GM12878 (cell line): ENCODE results near the gene ME3. TPM values are rescaled to one million over a fixed set of nuclear protein-coding genes. Genes with fewer than 3 reads are reported as not detected.

Experiments
- ATAC-seq: fragments of 200-7000 bp; cut with Tn5 transposase; 3 replicates; pipeline ENCODE4 v1.9.1; 2020; ENCODE audit warnings: mild to moderate bottlenecking, moderate library complexity
- BruUV-seq: library from RNA; stranded (reverse); fragments of 400-500 nt; replicated peaks from 2 replicates; lab custom pipeline; 2021; lab: Mats Ljungman, UMichigan
- CTCF ChIA-PET: fragments of 300-600 bp; sonication (Branson Sonifier 250); formaldehyde crosslinking; extraction: SDS; loops from one replicate; lab custom pipeline; 2021; ENCODE audit warnings: inconsistent platforms; lab: Yijun Ruan, JAX
- POLR2A ChIA-PET: fragments of 350-600 bp; formaldehyde crosslinking; extraction: SDS; loops from one replicate; lab custom pipeline; 2021; ENCODE audit warnings: inconsistent platforms; lab: Charles Lee
- RAD21 ChIA-PET: fragments of 300-600 bp; sonication (Branson Sonifier 250); formaldehyde crosslinking; loops from one replicate; lab custom pipeline; 2023; ENCODE audit warnings: antibody characterized with exemption; ENCODE audit not compliant: unreplicated experiment; lab: Charles Lee
- SMC1A ChIA-PET: fragments of 300-600 bp; sonication (Branson Sonifier 250); formaldehyde crosslinking; loops from one replicate; lab custom pipeline; 2023; ENCODE audit not compliant: unreplicated experiment, uncharacterized antibody; lab: Charles Lee
- DNase-seq: peaks from one replicate; pipeline ENCODE4 v3.0.0-alpha.2; 2011; ENCODE audit warnings: low read depth, low spot score
- FAIRE-seq: peaks from 3 replicates; lab custom pipeline; 2011; peaks lifted over from hg19 to GRCh38; lab: Jason Lieb, UNC
- H2AFZ ChIP-seq: 2 replicates; pipeline ENCODE4 v1.6.0; 2011; ENCODE audit warnings: low read depth, low read length, control low read depth; ENCODE audit not compliant: control insufficient read depth
- H3K27ac ChIP-seq: 2 replicates; pipeline ENCODE4 v1.5.1; 2011; ENCODE audit warnings: control low read depth; ENCODE audit not compliant: control insufficient read depth, insufficient read depth
- H3K27me3 ChIP-seq, 2 experiments: replicated peaks in 1 of 2; 2 replicates each; pipeline versions ENCODE4 v1.6.0 to v1.6.1; 2011; ENCODE audit warnings: low read length in 1 of 2; ENCODE audit not compliant: control insufficient read depth in 2 of 2, insufficient read depth in 2 of 2
- H3K36me3 ChIP-seq, 2 experiments: 2 replicates each; pipeline ENCODE4 v1.5.1; 2011; ENCODE audit warnings: low read length in 1 of 2; ENCODE audit not compliant: control insufficient read depth in 2 of 2, insufficient read depth in 2 of 2
- H3K4me1 ChIP-seq: 2 replicates; pipeline ENCODE4 v1.6.1; 2011; ENCODE audit warnings: mild to moderate bottlenecking, low read length, moderate library complexity, mixed read lengths; ENCODE audit not compliant: control insufficient read depth, insufficient read depth
- H3K4me2 ChIP-seq: 2 replicates; pipeline ENCODE4 v1.6.0; 2011; ENCODE audit warnings: control low read depth; ENCODE audit not compliant: control insufficient read depth, insufficient read depth
- H3K4me3 ChIP-seq: fragments of 200-600 bp; sonication (generic); 2 replicates; pipeline ENCODE4 v1.5.1; 2016
- H3K79me2 ChIP-seq: 2 replicates; pipeline ENCODE4 v1.6.0; 2011; ENCODE audit warnings: low read length; ENCODE audit not compliant: control insufficient read depth, insufficient read depth
- H3K9ac ChIP-seq: 2 replicates; pipeline ENCODE4 v1.8.0; 2011; ENCODE audit warnings: low read length, control low read depth, mixed read lengths; ENCODE audit not compliant: control insufficient read depth, insufficient read depth
- H3K9me3 ChIP-seq: replicated peaks from 3 replicates; pipeline ENCODE4 v1.5.1; 2011; ENCODE audit warnings: mild to moderate bottlenecking, low read length; ENCODE audit not compliant: control insufficient read depth, insufficient read depth
- H4K20me1 ChIP-seq: 2 replicates; pipeline ENCODE4 v1.6.0; 2011; ENCODE audit not compliant: control insufficient read depth, insufficient read depth
- CEBPZ ChIP-seq: fragments of 150-350 bp; IDR thresholded peaks from 2 replicates; pipeline ENCODE4 v1.6.1; 2016; ENCODE audit warnings: low read depth, low read length
- ESRRA ChIP-seq: IDR thresholded peaks from 2 replicates; pipeline ENCODE4 v1.6.1; 2012; ENCODE audit warnings: mild to moderate bottlenecking, low read length, improper control_type of control experiment
- ETV6 ChIP-seq, 2 experiments: fragments of 450-650 bp in 1 of 2; IDR thresholded peaks in 1 of 2; conservative IDR thresholded peaks in 1 of 2; 2 replicates each; pipeline ENCODE4 v1.6.1; 2014; ENCODE audit warnings: antibody characterized with exemption in 1 of 2, borderline replicate concordance in 1 of 2, low read depth in 1 of 2, mild to moderate bottlenecking in 1 of 2, moderate library complexity in 1 of 2
- IKZF1 ChIP-seq: fragments of 450-650 bp; conservative IDR thresholded peaks from 2 replicates; pipeline ENCODE4 v1.6.1; 2017; ENCODE audit warnings: antibody characterized with exemption, mild to moderate bottlenecking
- LARP7 ChIP-seq: fragments of 450-650 bp; IDR thresholded peaks from 2 replicates; pipeline ENCODE4 v1.6.1; 2017; ENCODE audit warnings: mild to moderate bottlenecking
- NFXL1 ChIP-seq: fragments of 450-650 bp; IDR thresholded peaks from 2 replicates; pipeline ENCODE4 v1.6.1; 2017; ENCODE audit warnings: antibody characterized with exemption, mild to moderate bottlenecking, borderline replicate concordance
- NR2C1 ChIP-seq: fragments of 450-650 bp; IDR thresholded peaks from 2 replicates; pipeline ENCODE4 v1.6.1; 2017; ENCODE audit warnings: antibody characterized with exemption, mild to moderate bottlenecking, moderate library complexity
- NR2C2 ChIP-seq: IDR thresholded peaks from 2 replicates; pipeline ENCODE4 v1.6.1; 2011; ENCODE audit warnings: borderline replicate concordance, low read depth; ENCODE audit not compliant: control insufficient read depth, insufficient read length
- NRF1 ChIP-seq: conservative IDR thresholded peaks from 2 replicates; pipeline ENCODE4 v1.6.1; 2011; ENCODE audit warnings: mild to moderate bottlenecking, low read depth, low read length, improper control_type of control experiment
- RFX5 ChIP-seq: IDR thresholded peaks from 2 replicates; pipeline ENCODE4 v1.6.1; 2011; ENCODE audit warnings: low read depth, low read length, improper control_type of control experiment
- SMARCA5 ChIP-seq: fragments of 450-650 bp; IDR thresholded peaks from 2 replicates; pipeline ENCODE4 v1.6.1; 2017; ENCODE audit warnings: mild to moderate bottlenecking
- SUPT20H ChIP-seq: IDR thresholded peaks from 2 replicates; pipeline ENCODE4 v1.6.1; 2011; ENCODE audit warnings: low read depth, mild to moderate bottlenecking, low read length, moderate library complexity, borderline replicate concordance; ENCODE audit not compliant: control insufficient read depth
- TCF7 ChIP-seq: IDR thresholded peaks from 2 replicates; pipeline ENCODE4 v1.6.1; 2014; ENCODE audit warnings: antibody characterized with exemption, borderline replicate concordance
- ZNF207 ChIP-seq: fragments of 450-650 bp; IDR thresholded peaks from 2 replicates; pipeline ENCODE4 v1.6.1; 2014; ENCODE audit warnings: antibody characterized with exemption, mild to moderate bottlenecking, borderline replicate concordance
- WGBS: methylation state at CpG from one replicate; pipeline ENCODE4 v1.1.6; 2016; ENCODE audit warnings: low lambda C conversion rate; ENCODE audit not compliant: insufficient replicate concordance, insufficient coverage; ENCODE audit errors: missing lambda C conversion rate; 5-methylcytosine and 5-hydroxymethylcytosine counted together
- in situ Hi-C: fragments of 300-500 bp; cut with MboI; formaldehyde crosslinking; loops from 9 replicates; pipeline ENCODE4 v1.14.3; 2018; ENCODE audit warnings: mixed read lengths
- intact Hi-C: fragments of 100-400 bp; cut with micrococcal nuclease; formaldehyde crosslinking; loops from one replicate; pipeline ENCODE4 v1.14.2; 2022; ENCODE audit not compliant: unreplicated experiment
- polyA plus RNA-seq, 11 experiments: library from polyadenylated mRNA; depleted of rRNA in 4 of 11; unstranded in 6 of 11; stranded (reverse) in 5 of 11; fragments of >200 nt; fragmentation: Nextera tagmentation in 4 of 11; fragmentation: Illumina TruSeq in 1 of 11; extraction: Ambion mirVana in 4 of 11; extraction: Trizol in 1 of 11; gene quantifications; 1 replicate in 1 of 11; 2 replicates in 10 of 11; pipeline versions ENCODE4 v1.2.1 to v1.2.3, GENCODE V29; 2011 to 2016; ENCODE audit warnings: inconsistent platforms in 2 of 11, missing spikeins in 2 of 11, low read depth in 1 of 11
- total RNA-seq, 4 experiments: library from RNA; depleted of rRNA in 3 of 4; stranded (reverse); fragments of >200 nt in 3 of 4; fragmentation: Illumina TruSeq in 1 of 4; extraction: Trizol in 1 of 4; gene quantifications; 2 replicates each; pipeline versions ENCODE4 v1.2.1 to v1.2.3, GENCODE V29; 2013 to 2021

ME3 gene
- total and polyA plus RNA-seq, 10 of the 15 experiments (the other 5 are each of a cell fraction or from before 2014, with no cell fraction given), result 0.06 to 0.40 (median 0.19) TPM; not detected in 2

GRCh38 chr11:86678823-86679222 lies 6.4 kb upstream of the ME3 start:
- Histone ChIP-seq H2AFZ (no peak overlapping the region), H3K27me3 (peaks cover 2% of the 10 kb centered on the region in 2 experiments; a peak in 2 of 4 replicates), H3K79me2 (no peaks in the 10 kb centered on the region), H3K4me2 (no peak overlapping the region), H3K36me3 (no peaks in the 10 kb centered on the region), H3K4me3 (no peak overlapping the region), H3K4me1 (no peaks in the 10 kb centered on the region), H4K20me1 (no peaks in the 10 kb centered on the region), H3K9me3 (no peaks in the 10 kb centered on the region), H3K27ac (no peak overlapping the region), H3K9ac (no peak overlapping the region)
- CTCF ChIA-PET, result interaction anchor here (0.5 to 1.4 kb wide), 3 partner anchors 67 to 127 kb away, joined by 3 to 5 read pairs (median 3); no protein-coding TSS in a partner anchor
- in situ Hi-C loops, result no loop called here
- SMC1A ChIA-PET, result interaction anchor here (0.9 to 2.4 kb wide), 4 partner anchors 11 to 194 kb away, joined by 3 to 7 read pairs (median 4); no protein-coding TSS in a partner anchor
- intact Hi-C loops, result no loop called here
- BruUV-seq, result no TSS peak
- POLR2A ChIA-PET, result no interaction called here
- RAD21 ChIA-PET, result interaction anchor here (1.9 kb wide), 1 partner anchor 10 kb away, joined by 5 read pairs; no protein-coding TSS in a partner anchor
- WGBS, result 60% methylated on average over 3 of the region's 3 CpGs
- DNase-seq, result no peak
- TF ChIP-seq ESRRA, result no peak
- TF ChIP-seq IKZF1, result no peak
- TF ChIP-seq ETV6 (conservative IDR thresholded peaks at IDR 0.05 in 1 of 2, IDR thresholded peaks at IDR 0.05 in 1 of 2; ENCODE audit: borderline replicate concordance in 1 of 2, low read depth in 1 of 2), result no peak
- TF ChIP-seq NR2C1, result no peak
- no peak for TF ChIP-seq NRF1
- TF ChIP-seq LARP7, result no peak
- no peak for TF ChIP-seq SUPT20H
- TF ChIP-seq NFXL1, result no peak
- TF ChIP-seq RFX5, result no peak
- no peak for TF ChIP-seq NR2C2
- TF ChIP-seq ZNF207, result no peak
- no peak for TF ChIP-seq SMARCA5
- no peak for TF ChIP-seq TCF7
- no peak for TF ChIP-seq CEBPZ
- no peak for FAIRE-seq
- no peak for ATAC-seq
